ENCODE results near the gene MIS18A.
"Not testable (repeated sequence)": the region's sequence is repeated elsewhere in the genome, so short reads cannot be mapped to it uniquely, and the experiment has no call there.

Gene MIS18A

DNA sequence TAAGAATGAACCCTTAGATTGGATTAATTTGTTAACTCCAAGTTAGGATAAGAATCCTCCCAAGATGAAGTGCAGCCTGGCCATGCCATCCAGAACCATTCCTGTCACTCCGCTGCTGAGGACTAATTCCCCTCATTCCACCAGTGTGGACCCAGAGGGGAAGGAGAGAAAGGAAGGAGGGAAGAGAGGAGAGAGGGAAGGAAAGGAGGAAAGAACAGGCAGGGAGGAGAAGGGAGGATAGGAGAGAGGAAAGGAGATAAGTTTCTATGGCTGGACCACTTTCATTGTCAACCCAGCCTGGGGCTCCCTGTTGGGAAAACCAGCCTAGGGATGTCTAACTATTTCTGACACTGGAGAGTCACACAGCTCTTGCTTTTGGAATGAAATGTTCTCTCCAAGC is 24.5 kb upstream of the MIS18A start:
- DNase-seq: no peak

GRCh38 chr21:32302560-32302959 is 23.7 kb upstream of the MIS18A start:
- no peak for DNase-seq

DNA sequence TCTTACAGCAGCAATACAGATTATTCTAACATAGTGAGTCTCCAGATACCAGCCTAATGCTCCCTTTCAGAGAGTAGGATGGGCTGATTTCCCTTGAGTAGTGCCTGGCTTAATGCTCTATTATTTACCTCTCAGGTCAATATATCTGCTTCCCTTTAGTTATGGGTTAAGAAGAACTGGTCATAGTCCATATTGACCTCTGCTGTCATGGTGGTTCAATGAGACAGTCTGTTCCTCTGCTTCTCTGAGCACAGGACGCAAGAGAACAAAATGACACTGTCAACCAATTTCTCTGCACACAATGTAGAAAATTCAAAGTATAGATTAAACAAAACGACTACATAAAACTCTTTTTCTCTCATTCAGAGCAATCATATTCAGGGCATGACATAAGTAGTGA is 22.7 kb upstream of the MIS18A start:
- no peak for DNase-seq

DNA sequence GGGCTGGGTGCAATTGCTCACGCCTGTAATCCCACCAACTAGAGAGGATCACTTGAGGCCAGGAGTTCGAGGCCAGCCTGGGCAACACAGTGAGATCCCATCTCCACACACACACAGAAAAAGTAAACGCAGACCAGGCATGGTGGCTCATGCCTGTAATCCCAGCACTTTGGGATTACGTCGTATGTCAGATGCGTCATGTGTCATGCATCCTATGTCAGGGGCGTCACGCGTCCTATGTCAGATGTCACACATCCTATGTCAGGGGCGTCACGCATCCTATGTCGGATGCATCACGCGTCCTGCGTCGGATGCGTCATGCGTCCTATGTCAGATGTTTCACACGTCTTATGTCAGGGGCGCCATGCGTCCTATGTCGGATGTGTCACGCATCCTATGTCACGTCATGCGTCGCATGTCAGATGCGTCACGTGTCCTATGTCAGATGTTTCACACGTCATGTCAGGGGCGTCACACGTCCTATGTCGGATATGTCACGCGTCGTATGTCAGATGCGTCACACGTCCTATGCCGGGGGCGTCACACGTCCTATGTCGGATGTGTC is 21.4 kb upstream of the MIS18A start:
- DNase-seq: no peak

DNA sequence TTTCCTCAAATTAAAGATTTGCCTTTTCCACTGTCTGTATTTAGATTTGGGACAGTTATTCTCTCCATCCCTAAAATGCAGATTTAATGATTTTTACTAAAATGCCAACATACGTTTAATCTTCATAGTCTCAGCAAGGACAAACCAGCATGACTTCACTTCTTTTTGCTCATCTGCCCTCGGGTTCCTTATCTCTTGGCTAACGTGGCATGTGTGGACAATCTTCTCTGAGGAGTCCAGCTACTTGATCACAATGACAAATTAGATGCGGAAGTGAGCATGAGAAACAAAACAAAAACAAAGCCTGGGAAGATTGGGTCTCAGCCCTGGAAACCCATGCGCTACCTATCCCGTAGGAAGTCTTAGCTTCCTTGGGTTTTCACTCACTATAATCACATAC is 20.8 kb upstream of the MIS18A start:
- no peak for DNase-seq

DNA sequence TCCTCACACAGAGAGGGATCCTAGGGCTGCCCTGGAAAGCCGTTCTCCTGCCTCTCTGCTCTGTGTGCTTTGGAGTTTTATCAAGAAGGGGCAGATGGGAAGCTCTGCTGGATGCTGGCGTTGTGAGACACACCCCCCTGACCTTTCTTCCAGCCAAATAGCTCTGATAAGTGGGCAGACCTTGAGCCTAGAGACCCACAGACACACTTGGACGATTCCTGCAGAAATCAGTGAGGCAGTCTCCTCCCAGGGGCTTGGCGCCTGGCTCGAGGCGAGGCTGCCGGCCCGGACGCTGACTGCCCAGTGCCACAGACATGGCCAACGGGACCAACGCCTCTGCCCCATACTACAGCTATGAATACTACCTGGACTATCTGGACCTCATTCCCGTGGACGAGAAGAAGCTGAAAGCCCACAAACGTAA is 19.8 kb upstream of the MIS18A start, which contains the start of gene MRAP:
MRAP (plus strand) TSS at position 198 of the 424 bp plus-strand sequence; CDS start at position 315, 117 bp downstream.
- no peak for DNase-seq

DNA sequence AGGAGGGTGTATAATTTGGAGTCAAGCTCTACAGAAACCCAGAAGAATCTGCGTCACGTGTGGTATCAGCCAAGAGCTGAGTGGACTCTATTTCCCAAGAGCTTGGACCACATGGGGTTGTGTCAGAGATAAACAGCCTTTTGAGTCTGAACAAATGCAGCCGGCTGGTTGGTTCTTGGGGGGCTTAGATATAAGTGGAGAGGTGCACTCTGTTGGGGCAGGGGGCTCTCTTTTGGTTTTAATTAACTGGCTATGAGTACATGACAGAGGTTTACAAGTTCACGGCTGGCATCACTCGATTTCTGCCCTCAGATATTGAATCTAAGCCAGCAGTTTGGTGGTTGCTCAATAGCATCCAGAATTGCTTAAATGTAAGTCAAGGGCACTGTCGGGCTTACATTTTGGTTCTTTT is 19.3 kb upstream of the MIS18A start:
- DNase-seq: no peak

- no peak for DNase-seq
These were observed 18.6 kb upstream of the MIS18A start for GRCh38 chr21:32297449-32297848.

- no peak for DNase-seq
These were observed 6.6 kb upstream of the MIS18A start for GRCh38 chr21:32285476-32285875.

DNA sequence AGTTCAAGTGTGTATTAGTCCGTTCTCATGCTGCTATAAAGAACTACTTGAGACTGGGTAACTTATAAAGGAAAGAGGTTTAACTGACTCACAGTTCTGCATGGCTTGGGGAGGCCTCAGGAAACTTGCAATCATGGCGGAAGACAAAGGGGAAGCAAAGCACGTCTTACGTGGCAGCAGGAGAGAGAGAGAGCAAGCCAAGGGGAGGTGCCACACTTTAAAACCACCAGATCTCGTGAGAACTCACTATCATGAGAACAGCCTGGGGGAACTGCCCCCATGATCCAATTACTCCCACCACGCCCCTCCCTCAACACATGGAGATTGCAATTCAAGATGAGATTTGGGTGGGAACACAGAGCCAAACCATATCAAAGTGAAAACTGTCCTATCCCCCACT is 4.1 kb upstream of the MIS18A start:
- DNase-seq: no peak

DNA sequence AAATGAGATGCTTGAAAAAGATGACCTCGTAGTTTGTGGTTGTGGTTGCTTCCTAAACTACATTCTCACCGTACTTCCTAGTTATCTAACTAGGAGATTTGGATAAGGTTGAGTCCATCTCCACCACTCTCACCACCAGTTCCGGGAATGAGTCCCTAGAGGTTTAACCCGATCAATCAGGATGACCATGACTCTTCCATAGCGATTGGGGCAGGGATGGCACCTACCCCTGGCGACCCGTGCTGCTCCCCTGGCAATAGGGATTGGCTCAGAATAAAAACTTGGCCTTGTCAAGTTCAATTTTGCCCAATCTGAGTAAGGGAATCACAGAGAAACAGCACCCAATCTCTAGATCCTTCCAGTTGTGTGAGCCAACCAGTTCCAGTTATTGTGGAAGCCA is 2.7 kb upstream of the MIS18A start:
- no peak for DNase-seq

GRCh38 chr21:32279377-32279680 is 480 bp upstream of the MIS18A start:
- DNase-seq: no peak

DNA sequence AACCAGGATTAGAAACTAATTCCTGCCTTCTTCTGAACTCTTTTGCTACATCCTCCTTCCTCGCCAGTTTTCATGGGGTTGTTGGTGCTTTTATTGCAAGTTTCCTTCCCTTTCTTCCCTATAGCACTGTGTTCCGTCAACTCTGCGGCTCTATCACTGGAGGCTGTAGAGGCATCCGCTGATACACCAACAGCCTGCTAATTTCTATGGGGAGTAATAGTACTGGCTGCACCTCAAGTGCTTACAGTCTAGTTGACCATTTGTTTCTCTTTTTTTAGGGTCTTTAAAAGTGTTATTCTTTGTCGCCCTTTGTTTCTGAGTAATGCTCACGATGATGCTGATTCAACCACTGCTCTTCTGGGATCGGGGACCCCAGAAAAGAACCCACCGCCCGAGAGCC is 746 bp downstream of the MIS18A start:
- no peak for DNase-seq

DNA sequence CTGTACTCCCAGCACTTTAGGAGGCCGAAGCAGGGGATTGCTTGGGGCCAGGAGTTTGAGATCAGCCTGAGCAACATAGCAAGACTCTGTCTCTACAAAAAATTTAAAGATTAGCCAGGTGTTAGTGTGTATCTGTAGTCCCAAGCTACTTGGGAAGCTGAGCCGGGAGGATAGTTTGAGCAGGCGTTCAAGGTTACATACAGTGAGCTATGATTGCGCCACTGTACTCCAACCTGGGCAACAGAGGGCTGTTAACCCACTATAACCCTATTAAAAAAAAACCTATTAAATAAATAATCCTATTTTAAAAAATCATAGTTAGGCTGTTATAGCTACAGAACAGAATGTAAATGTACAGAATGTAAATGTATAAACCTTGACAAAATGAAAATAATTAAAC is 2.2 kb downstream of the MIS18A start:
- no peak for DNase-seq

DNA sequence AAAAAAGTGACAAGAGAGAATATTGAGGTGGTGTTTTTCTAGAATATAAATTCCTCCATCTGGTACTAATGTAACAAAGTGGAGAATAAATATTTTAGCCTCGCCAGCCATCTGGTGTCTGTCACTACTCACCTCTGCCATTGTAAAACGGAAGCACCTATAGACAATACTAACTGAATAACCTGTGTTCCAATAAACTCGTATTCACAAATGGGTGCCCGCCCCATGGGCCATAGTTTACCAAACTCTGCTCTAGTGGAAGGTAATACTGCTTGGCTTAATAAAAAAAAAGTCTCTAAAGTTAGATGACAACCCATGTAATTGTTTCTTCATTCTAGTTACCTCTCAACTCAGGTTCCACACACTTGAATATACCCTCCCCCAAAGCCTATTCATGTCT is 8.1 kb downstream of the MIS18A start:
- no peak for DNase-seq

DNA sequence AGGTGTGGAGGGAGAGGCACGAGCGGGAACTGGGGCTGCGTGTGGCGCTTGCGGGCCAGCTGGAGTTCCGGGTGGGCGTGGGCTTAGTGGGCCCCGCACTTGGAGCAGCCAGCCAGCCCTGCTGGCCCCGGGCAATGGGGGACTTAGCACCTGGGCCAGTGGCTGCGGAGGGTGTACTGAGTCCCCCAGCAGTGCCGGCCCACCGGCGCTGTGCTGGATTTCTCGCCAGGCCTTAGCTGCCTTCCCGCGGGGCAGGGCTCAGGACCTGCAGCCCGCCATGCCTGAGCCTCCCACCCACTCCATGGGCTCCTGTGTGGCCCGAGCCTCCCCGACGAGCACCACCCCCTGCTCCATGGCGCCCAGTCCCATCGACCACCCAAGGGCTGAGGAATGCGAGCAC is 13.5 kb downstream of the MIS18A start:
- DNase-seq: not testable (repeated sequence)

GRCh38 chr21:32261929-32262328 is 16.9 kb downstream of the MIS18A start:
- no peak for DNase-seq

DNA sequence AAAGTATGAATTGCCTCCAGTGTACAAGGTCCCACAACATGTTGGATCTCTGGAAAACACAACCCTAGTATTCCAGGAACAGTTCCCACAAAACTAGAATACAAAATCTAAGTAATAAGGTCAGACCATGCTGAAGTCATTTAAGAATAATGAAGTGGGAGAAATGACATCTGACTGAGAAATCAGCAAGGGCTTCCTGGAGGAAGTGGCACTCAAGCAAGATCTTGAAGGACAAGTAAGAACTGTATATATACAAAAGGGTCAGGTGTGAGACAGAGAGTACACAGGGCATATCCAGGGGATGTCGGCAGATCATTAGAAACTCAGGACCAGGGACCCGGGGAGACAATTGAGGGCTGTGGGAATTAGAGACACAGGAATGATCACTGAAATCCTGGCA is 18.7 kb downstream of the MIS18A start:
- DNase-seq: no peak

DNA sequence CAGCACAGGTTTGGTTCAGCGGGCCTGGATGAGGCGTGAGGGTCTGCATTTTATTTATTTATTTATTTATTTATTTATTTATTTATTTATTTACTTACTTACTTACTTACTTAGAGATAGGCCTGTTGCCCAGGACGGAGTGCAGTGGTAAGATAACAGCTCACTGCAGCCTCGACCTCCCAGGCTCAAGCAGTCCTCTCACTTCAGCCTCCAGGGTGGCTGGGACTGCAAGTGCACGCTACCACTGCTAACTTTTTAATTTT is 20.1 kb downstream of the MIS18A start:
- DNase-seq: not testable (repeated sequence)

DNA sequence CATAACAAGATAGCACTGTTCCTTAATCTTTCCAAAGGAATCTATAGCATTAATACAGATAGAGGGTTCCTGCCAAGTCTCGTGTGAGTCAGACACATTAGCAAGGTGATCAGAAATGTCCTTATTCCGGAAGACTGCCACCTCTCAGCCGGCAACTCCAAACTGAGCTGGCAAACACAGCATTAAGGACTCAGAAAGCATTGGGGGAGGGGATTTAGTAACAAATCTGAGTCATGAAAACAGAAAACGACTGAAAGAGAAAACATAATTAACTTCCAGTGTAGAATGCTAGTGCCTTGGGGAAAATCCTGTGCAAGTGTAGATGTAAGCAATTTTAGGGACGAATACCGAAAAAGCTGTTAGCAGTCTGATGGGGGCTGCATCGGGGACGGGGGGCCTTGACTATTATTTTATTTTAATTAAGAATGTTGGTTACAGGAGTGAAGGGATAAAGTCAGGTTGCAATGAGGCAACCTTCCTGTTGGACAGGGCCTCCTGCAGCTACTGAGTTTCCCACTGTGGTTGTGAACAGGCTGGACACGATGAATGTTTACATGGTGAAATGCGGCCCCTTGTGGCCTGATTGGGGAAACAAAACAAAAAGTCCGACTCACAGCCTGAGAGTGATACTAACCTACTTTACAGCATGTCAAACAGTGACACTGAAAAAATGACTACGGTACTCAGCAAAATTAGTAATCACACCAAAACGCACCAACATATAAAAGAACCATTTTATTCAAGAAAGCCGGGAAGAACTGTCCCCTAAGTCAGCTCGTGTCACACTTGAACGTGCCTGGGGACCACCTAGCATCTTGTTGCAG is 20.7 kb downstream of the MIS18A start:
- no peak for DNase-seq

DNA sequence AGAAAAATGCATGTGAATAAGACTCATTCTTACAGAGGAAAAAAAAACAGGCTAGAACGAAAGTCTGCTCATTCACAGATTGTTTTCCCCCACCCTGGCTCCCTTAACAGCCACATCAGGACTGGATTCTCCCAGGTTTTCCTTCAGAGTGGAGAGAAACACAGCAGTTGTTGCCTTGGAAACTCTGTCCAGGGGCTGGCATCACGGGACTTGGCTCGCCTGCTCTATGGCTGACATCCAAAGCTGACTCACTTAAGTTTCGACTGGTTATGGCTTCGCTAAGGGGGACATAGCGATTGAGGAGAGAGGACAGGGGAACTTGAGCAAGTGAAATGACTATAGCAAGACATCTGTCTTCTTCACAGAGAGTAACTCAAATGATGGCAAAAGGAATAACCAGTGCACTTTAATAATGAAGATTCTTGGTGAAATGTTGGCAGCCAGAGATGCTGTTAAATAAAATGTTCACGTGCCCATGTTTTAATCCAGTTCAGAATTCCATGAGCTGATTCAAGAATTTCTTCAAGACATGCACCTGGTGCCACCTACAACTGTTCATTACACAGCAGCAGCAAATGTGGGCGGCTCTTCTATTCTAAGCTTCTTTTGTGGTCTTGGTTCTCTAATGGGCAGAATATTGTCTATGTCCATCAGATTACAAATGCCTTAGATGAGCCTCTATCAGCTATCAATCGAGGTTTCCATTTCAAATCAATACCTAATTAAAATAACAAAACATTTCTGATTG is 21.8 kb downstream of the MIS18A start:
- DNase-seq: no peak

DNA sequence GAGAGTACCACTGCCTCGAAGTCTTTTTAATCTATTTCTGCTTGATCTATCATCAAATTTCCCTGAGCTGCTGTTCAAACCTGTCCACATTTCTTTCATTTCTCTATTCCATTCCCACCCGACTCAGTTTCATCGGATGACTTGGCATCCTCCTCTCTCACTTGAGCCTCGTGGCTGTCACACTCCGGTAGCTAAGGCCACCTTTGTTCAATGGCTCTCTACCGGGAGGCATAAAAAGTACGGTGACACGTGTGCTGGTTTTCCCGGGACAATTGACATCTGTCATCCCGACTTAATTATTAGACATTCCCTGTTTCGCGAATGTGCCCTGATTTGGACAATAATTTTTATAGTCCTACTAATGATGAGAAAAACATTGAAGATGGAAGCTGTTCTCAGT is 22.6 kb downstream of the MIS18A start:
- no peak for DNase-seq

GRCh38 chr21:32253215-32253641 is 25.6 kb downstream of the MIS18A start:
- DNase-seq: no peak

GRCh38 chr21:32252136-32252535 is 26.7 kb downstream of the MIS18A start:
- DNase-seq: no peak

Data from bone marrow (tissue), 2 donors.